Mesenchymal stem cell (in vitro differentiated cells and primary cell): ENCODE results near the gene ARID4B.
"Not testable (repeated sequence)": the region's sequence is repeated elsewhere in the genome, so short reads cannot be mapped to it uniquely, and the experiment has no call there.

ENCODE experiments used
- DNase-seq: peaks from one replicate; pipeline ENCODE4 v3.0.0-alpha.2; 2013
- H2AFZ ChIP-seq: one replicate; pipeline ENCODE4 v1.6.1; 2013; ENCODE audit warnings: low read depth, mild to moderate bottlenecking, control low read depth, inconsistent platforms, low read length, moderate library complexity
- H2AK5ac ChIP-seq: 2 replicates; pipeline ENCODE4 v1.6.1; 2013; ENCODE audit warnings: low read length, moderate library complexity, mild to moderate bottlenecking, inconsistent platforms; ENCODE audit not compliant: severe bottlenecking
- H2BK120ac ChIP-seq: one replicate; pipeline ENCODE4 v1.6.1; 2013; ENCODE audit warnings: low read depth, mild to moderate bottlenecking, inconsistent platforms, low read length, moderate library complexity
- H2BK12ac ChIP-seq, 2 experiments: one replicate each; pipeline ENCODE4 v1.6.1; 2013; ENCODE audit warnings: inconsistent platforms in 2 of 2, low read length in 2 of 2, mild to moderate bottlenecking in 2 of 2, moderate library complexity in 2 of 2, control low read depth in 1 of 2
- H2BK15ac ChIP-seq: one replicate; pipeline ENCODE4 v1.6.1; 2013; ENCODE audit warnings: mild to moderate bottlenecking, low read depth, inconsistent platforms; ENCODE audit not compliant: poor library complexity, severe bottlenecking
- H2BK5ac ChIP-seq: 2 replicates; pipeline ENCODE4 v1.6.1; 2013; ENCODE audit warnings: low read depth, mild to moderate bottlenecking, low read length, control low read depth, inconsistent platforms; ENCODE audit not compliant: poor library complexity, severe bottlenecking
- H3K14ac ChIP-seq, 2 experiments: one replicate each; pipeline ENCODE4 v1.6.1; 2013; ENCODE audit warnings: inconsistent platforms in 2 of 2, low read length in 2 of 2, control low read depth in 1 of 2, mild to moderate bottlenecking in 1 of 2, moderate library complexity in 1 of 2
- H3K18ac ChIP-seq, 2 experiments: one replicate each; pipeline ENCODE4 v1.6.1; 2013; ENCODE audit warnings: inconsistent platforms in 2 of 2, low read length in 2 of 2, control low read depth in 1 of 2, low read depth in 1 of 2, mild to moderate bottlenecking in 1 of 2
- H3K23ac ChIP-seq, 2 experiments: one replicate each; pipeline ENCODE4 v1.6.1; 2013; ENCODE audit warnings: inconsistent platforms in 2 of 2, low read length in 2 of 2, mild to moderate bottlenecking in 2 of 2, moderate library complexity in 2 of 2, control low read depth in 1 of 2
- H3K27ac ChIP-seq: 2 replicates; pipeline ENCODE4 v1.5.1; 2013; ENCODE audit warnings: mild to moderate bottlenecking, moderate library complexity, low read length, control low read depth, inconsistent platforms; ENCODE audit not compliant: poor library complexity, severe bottlenecking
- H3K27me3 ChIP-seq, 2 experiments: 2 replicates each; pipeline versions ENCODE4 v1.6.1 to v1.7.0; 2013; ENCODE audit warnings: low read length in 2 of 2, mild to moderate bottlenecking in 2 of 2, moderate library complexity in 2 of 2, control low read depth in 1 of 2, inconsistent platforms in 1 of 2; ENCODE audit not compliant: control insufficient read depth in 1 of 2, insufficient read depth in 1 of 2
- H3K36me3 ChIP-seq, 2 experiments: 2 replicates each; pipeline versions ENCODE4 v1.6.1 to v1.7.0; 2013; ENCODE audit warnings: low read length in 2 of 2, control low read depth in 1 of 2, inconsistent platforms in 1 of 2, low read depth in 1 of 2, mild to moderate bottlenecking in 1 of 2; ENCODE audit not compliant: insufficient read depth in 2 of 2, control insufficient read depth in 1 of 2
- H3K4ac ChIP-seq, 2 experiments: one replicate each; pipeline ENCODE4 v1.6.1; 2013; ENCODE audit warnings: inconsistent platforms in 2 of 2, low read length in 2 of 2, mild to moderate bottlenecking in 2 of 2, moderate library complexity in 2 of 2, control low read depth in 1 of 2, low read depth in 1 of 2
- H3K4me1 ChIP-seq: 2 replicates; pipeline ENCODE4 v1.6.1; 2013; ENCODE audit warnings: low read depth, low read length, control low read depth; ENCODE audit not compliant: control insufficient read depth, insufficient read depth
- H3K4me2 ChIP-seq: 2 replicates; pipeline ENCODE4 v1.6.1; 2013; ENCODE audit warnings: low read length, mild to moderate bottlenecking, inconsistent platforms; ENCODE audit not compliant: poor library complexity, severe bottlenecking
- H3K4me3 ChIP-seq, 2 experiments: 2 replicates each; pipeline versions ENCODE4 v1.5.1 to v1.7.0; 2013; ENCODE audit warnings: low read length in 2 of 2, mild to moderate bottlenecking in 2 of 2, control low read depth in 1 of 2, low read depth in 1 of 2; ENCODE audit not compliant: insufficient read depth in 1 of 2
- H3K79me1 ChIP-seq: replicated peaks from 2 replicates; pipeline ENCODE4 v1.6.1; 2013; ENCODE audit warnings: mild to moderate bottlenecking, control low read depth, low read length, inconsistent platforms; ENCODE audit not compliant: poor library complexity, severe bottlenecking
- H3K9ac ChIP-seq: 2 replicates; pipeline ENCODE4 v1.7.0; 2013; ENCODE audit warnings: mild to moderate bottlenecking, low read length, moderate library complexity
- H3K9me3 ChIP-seq: 2 replicates; pipeline ENCODE4 v1.7.0; 2013; ENCODE audit warnings: mild to moderate bottlenecking, low read length; ENCODE audit not compliant: control insufficient read depth
- H4K8ac ChIP-seq: one replicate; pipeline ENCODE4 v1.6.1; 2013; ENCODE audit warnings: inconsistent platforms, mild to moderate bottlenecking, low read length, moderate library complexity
- H4K91ac ChIP-seq: one replicate; pipeline ENCODE4 v1.6.1; 2013; ENCODE audit warnings: mild to moderate bottlenecking, low read length, inconsistent platforms
- WGBS: methylation state at CpG from one replicate; pipeline ENCODE4 v1.1.7; 2013; ENCODE audit warnings: mixed read lengths; 5-methylcytosine and 5-hydroxymethylcytosine counted together

Gene ARID4B

GRCh38 chr1:235269990-235270389 lies 58.0 kb downstream of the ARID4B start:
- not testable (repeated sequence) for H4K91ac ChIP-seq, H2AK5ac ChIP-seq, H3K14ac ChIP-seq, H2BK15ac ChIP-seq, H2BK12ac ChIP-seq, H2BK5ac ChIP-seq, H3K18ac ChIP-seq, H3K4me2 ChIP-seq, H2AFZ ChIP-seq, H4K8ac ChIP-seq, H3K9me3 ChIP-seq, DNase-seq, H3K4me1 ChIP-seq, H3K4ac ChIP-seq, H3K79me1 ChIP-seq, H3K36me3 ChIP-seq, H3K27me3 ChIP-seq, H2BK120ac ChIP-seq, H3K23ac ChIP-seq, H3K27ac ChIP-seq
- H3K9ac ChIP-seq, result peak overlapping the region; percentile 91
- WGBS, result 98% methylated on average over 11 of the region's 18 CpGs
- H3K4me3 ChIP-seq, result peak overlapping the region in 1 of 2 experiments; percentile 60

GRCh38 chr1:235268379-235269125 lies 59.4 kb downstream of the ARID4B start:
- no peak for DNase-seq
- Histone ChIP-seq H3K9me3 (no peaks in the 10 kb centered on the region), H3K27ac (no peak overlapping the region), H3K4me2 (no peak overlapping the region), H3K18ac (no peak overlapping the region), H3K79me1 (peaks cover 4% of the 10 kb centered on the region), H3K4me3 (no peak overlapping the region), H3K4ac (no peak overlapping the region), H3K23ac (no peak overlapping the region), H3K27me3 (no peaks in the 10 kb centered on the region), H3K9ac (no peak overlapping the region), H2BK120ac (no peak overlapping the region), H2AFZ (no peak overlapping the region), H4K8ac (no peak overlapping the region), H3K14ac (no peak overlapping the region), H2BK12ac (no peak overlapping the region), H2BK15ac (no peak overlapping the region), H3K4me1 (no peaks in the 10 kb centered on the region), H4K91ac (no peak overlapping the region), H3K36me3 (peaks cover 0 to 2% of the 10 kb centered on the region in 2 experiments), H2BK5ac (no peak overlapping the region), H2AK5ac (no peak overlapping the region)
- 93% methylated on average over 6 of the region's 11 CpGs for WGBS

- Histone ChIP-seq H4K91ac (no peak overlapping the region), H3K79me1 (peaks cover 4% of the 10 kb centered on the region), H3K9me3 (no peaks in the 10 kb centered on the region), H3K4me2 (no peak overlapping the region), H3K4me1 (peaks cover 2% of the 10 kb centered on the region), H2AK5ac (no peak overlapping the region), H2BK15ac (no peak overlapping the region), H3K4ac (no peak overlapping the region), H3K36me3 (peaks cover 0 to 2% of the 10 kb centered on the region in 2 experiments), H3K18ac (no peak overlapping the region), H2BK5ac (no peak overlapping the region), H2BK120ac (no peak overlapping the region), H3K4me3 (no peak overlapping the region), H2BK12ac (no peak overlapping the region), H3K14ac (no peak overlapping the region), H2AFZ (no peak overlapping the region), H4K8ac (no peak overlapping the region), H3K27ac (no peak overlapping the region), H3K23ac (no peak overlapping the region), H3K27me3 (no peaks in the 10 kb centered on the region), H3K9ac (no peak overlapping the region)
- no peak for DNase-seq
- WGBS, result 95% methylated on average over 7 of the region's 8 CpGs
Observed at GRCh38 chr1:235266967-235267366, 61.0 kb downstream of the ARID4B start.

- Histone ChIP-seq H2BK12ac (no peak overlapping the region), H3K4ac (no peak overlapping the region), H4K8ac (no peak overlapping the region), H2AK5ac (no peak overlapping the region), H3K4me2 (no peak overlapping the region), H3K27ac (no peak overlapping the region), H3K18ac (no peak overlapping the region), H3K9ac (peak overlapping the region; percentile 26), H2BK5ac (no peak overlapping the region), H3K4me1 (peaks cover 2% of the 10 kb centered on the region), H3K79me1 (peaks cover 4% of the 10 kb centered on the region), H2BK120ac (no peak overlapping the region), H3K14ac (no peak overlapping the region), H3K27me3 (no peaks in the 10 kb centered on the region), H3K4me3 (no peak overlapping the region), H3K23ac (no peak overlapping the region), H4K91ac (no peak overlapping the region), H3K9me3 (no peaks in the 10 kb centered on the region), H3K36me3 (peaks cover 0 to 2% of the 10 kb centered on the region in 2 experiments), H2AFZ (no peak overlapping the region), H2BK15ac (no peak overlapping the region)
- peak; percentile 20 for DNase-seq
- no CpG with 5 or more reads among the region's 1 CpG for WGBS
Observed at GRCh38 chr1:235266325-235266724, 61.7 kb downstream of the ARID4B start.
